Muscle layer of duodenum (tissue), 2 donors: ENCODE measurements around the gene GALNTL6.

ENCODE experiments used
- H3K27ac ChIP-seq: one replicate; pipeline ENCODE4 v1.7.0; 2013; ENCODE audit warnings: mild to moderate bottlenecking, low read length
- H3K27me3 ChIP-seq: one replicate; pipeline ENCODE4 v1.7.0; 2013; ENCODE audit warnings: low read depth, mild to moderate bottlenecking, control low read depth, low read length
- H3K36me3 ChIP-seq, 2 donors: one replicate each; pipeline ENCODE4 v1.7.0; 2013; ENCODE audit warnings: low read length in 2 of 2, control low read depth in 1 of 2, mild to moderate bottlenecking in 1 of 2; ENCODE audit not compliant: insufficient read depth in 2 of 2, control insufficient read depth in 1 of 2
- H3K4me1 ChIP-seq, 2 donors: one replicate each; pipeline ENCODE4 v1.7.0; 2013; ENCODE audit warnings: low read length in 2 of 2, mild to moderate bottlenecking in 2 of 2, control low read depth in 1 of 2, moderate library complexity in 1 of 2; ENCODE audit not compliant: insufficient read depth in 2 of 2, control insufficient read depth in 1 of 2
- H3K4me3 ChIP-seq, 2 donors: one replicate each; pipeline ENCODE4 v1.7.0; 2013; ENCODE audit warnings: low read length in 2 of 2, low read depth in 1 of 2, mild to moderate bottlenecking in 1 of 2
- H3K9me3 ChIP-seq, 2 donors: one replicate each; pipeline ENCODE4 v1.7.0; 2013; ENCODE audit warnings: low read length in 2 of 2, control low read depth in 1 of 2, mild to moderate bottlenecking in 1 of 2; ENCODE audit not compliant: control insufficient read depth in 1 of 2
- donor health status: healthy.

Gene GALNTL6

GRCh38 chr4:172578712-172579111 is 765.5 kb downstream of the GALNTL6 start:
- no peaks in the 10 kb centered on the region for H3K4me1 ChIP-seq
- no peaks in the 10 kb centered on the region for H3K9me3 ChIP-seq
- H3K4me3 ChIP-seq = no peak overlapping the region
- H3K27ac ChIP-seq = no peak overlapping the region
- H3K36me3 ChIP-seq = no peaks in the 10 kb centered on the region
- no peaks in the 10 kb centered on the region for H3K27me3 ChIP-seq

GRCh38 chr4:172584816-172585215 is 771.6 kb downstream of the GALNTL6 start:
- H3K4me1 ChIP-seq = no peaks in the 10 kb centered on the region

GRCh38 chr4:172596206-172596605 is 783.0 kb downstream of the GALNTL6 start:
- Histone ChIP-seq H3K36me3 (no peaks in the 10 kb centered on the region), H3K27me3 (no peaks in the 10 kb centered on the region), H3K4me3 (no peak overlapping the region), H3K9me3 (no peaks in the 10 kb centered on the region), H3K4me1 (no peaks in the 10 kb centered on the region), H3K27ac (no peak overlapping the region)

More at GRCh38 chr4:172584816-172585215, 771.6 kb downstream of the GALNTL6 start:
- Histone ChIP-seq H3K4me3 (no peak overlapping the region), H3K27ac (no peak overlapping the region), H3K9me3 (no peaks in the 10 kb centered on the region), H3K27me3 (no peaks in the 10 kb centered on the region), H3K36me3 (no peaks in the 10 kb centered on the region)

GRCh38 chr4:172599554-172599953 is 786.4 kb downstream of the GALNTL6 start:
- H3K36me3 ChIP-seq = no peaks in the 10 kb centered on the region
- no peaks in the 10 kb centered on the region for H3K9me3 ChIP-seq
- H3K27me3 ChIP-seq = no peaks in the 10 kb centered on the region

GRCh38 chr4:172601195-172601594 is 788.0 kb downstream of the GALNTL6 start:
- no peaks in the 10 kb centered on the region for H3K36me3 ChIP-seq
- no peaks in the 10 kb centered on the region for H3K9me3 ChIP-seq
- no peak overlapping the region for H3K4me3 ChIP-seq
- no peak overlapping the region for H3K27ac ChIP-seq
- H3K4me1 ChIP-seq = no peaks in the 10 kb centered on the region
- H3K27me3 ChIP-seq = no peaks in the 10 kb centered on the region

More at GRCh38 chr4:172599554-172599953, 786.4 kb downstream of the GALNTL6 start:
- H3K4me3 ChIP-seq = no peak overlapping the region
- H3K4me1 ChIP-seq = no peaks in the 10 kb centered on the region
- no peak overlapping the region for H3K27ac ChIP-seq

- no peak overlapping the region for H3K4me3 ChIP-seq
- no peaks in the 10 kb centered on the region for H3K27me3 ChIP-seq
- H3K27ac ChIP-seq = no peak overlapping the region
- H3K4me1 ChIP-seq = no peaks in the 10 kb centered on the region
- H3K36me3 ChIP-seq = no peaks in the 10 kb centered on the region
- H3K9me3 ChIP-seq = no peaks in the 10 kb centered on the region
These were observed 806.0 kb downstream of the GALNTL6 start for GRCh38 chr4:172619218-172619617.

GRCh38 chr4:172619798-172620197 is 806.6 kb downstream of the GALNTL6 start:
- Histone ChIP-seq H3K27me3 (no peaks in the 10 kb centered on the region), H3K27ac (no peak overlapping the region), H3K4me1 (no peaks in the 10 kb centered on the region), H3K36me3 (no peaks in the 10 kb centered on the region), H3K4me3 (no peak overlapping the region), H3K9me3 (no peaks in the 10 kb centered on the region)

GRCh38 chr4:172628263-172628662 is 815.1 kb downstream of the GALNTL6 start:
- Histone ChIP-seq H3K27ac (no peak overlapping the region), H3K9me3 (no peaks in the 10 kb centered on the region), H3K27me3 (no peaks in the 10 kb centered on the region), H3K4me1 (no peaks in the 10 kb centered on the region), H3K36me3 (no peaks in the 10 kb centered on the region), H3K4me3 (no peak overlapping the region)

- Histone ChIP-seq H3K9me3 (no peaks in the 10 kb centered on the region), H3K4me1 (no peaks in the 10 kb centered on the region), H3K27ac (no peak overlapping the region), H3K27me3 (no peaks in the 10 kb centered on the region), H3K4me3 (no peak overlapping the region), H3K36me3 (no peaks in the 10 kb centered on the region)
These were observed 817.1 kb downstream of the GALNTL6 start for GRCh38 chr4:172630280-172630679.

- Histone ChIP-seq H3K4me3 (no peak overlapping the region), H3K27ac (no peak overlapping the region), H3K4me1 (no peaks in the 10 kb centered on the region), H3K36me3 (no peaks in the 10 kb centered on the region), H3K27me3 (no peaks in the 10 kb centered on the region), H3K9me3 (no peaks in the 10 kb centered on the region)
These were observed 818.6 kb downstream of the GALNTL6 start for GRCh38 chr4:172631832-172632231.

- Histone ChIP-seq H3K27ac (no peak overlapping the region), H3K4me1 (no peaks in the 10 kb centered on the region), H3K9me3 (no peaks in the 10 kb centered on the region), H3K27me3 (no peaks in the 10 kb centered on the region), H3K4me3 (no peak overlapping the region), H3K36me3 (no peaks in the 10 kb centered on the region)
These were observed 835.3 kb downstream of the GALNTL6 start for GRCh38 chr4:172648471-172648870.

GRCh38 chr4:172649143-172649542 is 835.9 kb downstream of the GALNTL6 start:
- Histone ChIP-seq H3K9me3 (no peaks in the 10 kb centered on the region), H3K36me3 (no peaks in the 10 kb centered on the region), H3K27me3 (no peaks in the 10 kb centered on the region), H3K4me3 (no peak overlapping the region), H3K4me1 (no peaks in the 10 kb centered on the region), H3K27ac (no peak overlapping the region)
